GM21737 (cell line): ENCODE data around the gene IL22RA2.

ENCODE experiments used
- ATAC-seq: cut with Tn5 transposase; IDR thresholded peaks from one replicate; pipeline ENCODE4 v1.9.1; 2021; ENCODE audit warnings: mild to moderate bottlenecking, moderate library complexity; ENCODE audit not compliant: unreplicated experiment

Gene IL22RA2

DNA sequence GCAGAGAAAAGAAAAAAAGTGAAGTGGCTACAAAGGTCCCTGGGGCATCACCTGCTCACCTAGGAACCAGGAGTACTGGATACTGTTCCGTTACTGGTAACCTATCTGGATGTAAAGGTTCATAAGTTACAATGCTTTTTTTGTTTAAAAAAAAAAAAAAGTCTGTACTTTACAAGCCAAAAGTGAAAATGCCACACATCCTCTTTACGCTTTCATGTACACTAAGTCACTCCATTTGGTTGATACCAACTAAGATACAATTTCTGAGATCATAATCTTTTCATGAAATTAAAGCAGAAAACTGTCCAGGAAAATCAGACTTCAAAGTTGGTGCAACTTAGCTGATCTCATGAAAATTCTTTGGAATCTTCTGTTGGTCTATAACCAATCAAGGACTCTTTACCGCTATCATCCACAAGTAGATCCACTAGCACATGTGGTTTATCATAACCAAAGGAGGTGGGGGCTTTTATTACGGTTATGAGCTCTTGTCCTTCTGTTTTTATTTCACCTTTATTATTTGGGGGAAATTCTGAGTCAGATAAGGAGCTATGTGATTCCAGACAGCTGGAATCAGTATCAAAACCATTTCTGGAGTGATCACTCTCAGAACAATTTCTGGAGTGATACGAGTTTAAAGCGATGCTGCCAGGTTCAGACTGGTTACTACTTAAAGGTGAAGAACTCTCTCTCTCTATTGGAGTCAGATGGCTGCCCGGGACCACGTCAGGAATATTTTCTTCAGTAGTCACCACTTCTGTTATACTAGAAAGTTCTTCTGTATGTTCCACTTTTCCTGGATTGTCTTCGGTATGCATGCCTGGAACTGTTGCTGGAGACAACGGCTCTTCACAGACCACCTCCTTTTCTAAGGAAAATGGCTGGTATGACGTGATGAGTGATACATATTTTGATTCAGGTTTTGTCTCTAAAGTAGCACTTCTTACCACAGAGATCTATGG, 24.5 kb upstream of the IL22RA2 start:
- ATAC-seq, result no peak

- no peak for ATAC-seq
Observed at GRCh38 chr6:137193256-137194070, 20.0 kb upstream of the IL22RA2 start.

- ATAC-seq, result no peak
Observed at GRCh38 chr6:137192821-137193220, 19.4 kb upstream of the IL22RA2 start.

GRCh38 chr6:137191670-137192069, 18.2 kb upstream of the IL22RA2 start:
- ATAC-seq, result no peak

GRCh38 chr6:137191236-137191635, 17.8 kb upstream of the IL22RA2 start:
- ATAC-seq, result no peak

GRCh38 chr6:137190583-137191094, 17.2 kb upstream of the IL22RA2 start:
- ATAC-seq, result no peak

- ATAC-seq, result no peak
Observed at GRCh38 chr6:137188855-137189254, 15.4 kb upstream of the IL22RA2 start.

DNA sequence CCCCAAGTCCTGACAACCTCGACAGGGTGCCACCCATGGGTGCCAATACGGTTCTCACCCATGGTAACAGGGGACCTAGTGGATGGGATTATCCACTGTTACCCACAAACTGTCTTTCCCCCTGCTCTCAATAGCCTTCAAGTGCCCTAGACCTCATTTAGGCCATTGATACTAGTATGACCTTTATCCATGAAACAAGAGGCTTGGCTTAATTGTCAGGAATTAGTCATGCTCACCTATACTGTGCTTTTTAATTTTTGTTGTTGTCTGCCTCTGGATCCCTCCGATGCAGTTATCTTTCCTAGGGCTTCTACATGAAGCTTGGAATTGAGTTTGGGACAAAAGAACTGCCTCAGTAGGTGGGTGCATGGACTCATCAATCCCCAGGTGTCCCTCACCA, 11.8 kb upstream of the IL22RA2 start:
- no peak for ATAC-seq

- ATAC-seq, result no peak
Observed at GRCh38 chr6:137182654-137183073, 9.2 kb upstream of the IL22RA2 start.

DNA sequence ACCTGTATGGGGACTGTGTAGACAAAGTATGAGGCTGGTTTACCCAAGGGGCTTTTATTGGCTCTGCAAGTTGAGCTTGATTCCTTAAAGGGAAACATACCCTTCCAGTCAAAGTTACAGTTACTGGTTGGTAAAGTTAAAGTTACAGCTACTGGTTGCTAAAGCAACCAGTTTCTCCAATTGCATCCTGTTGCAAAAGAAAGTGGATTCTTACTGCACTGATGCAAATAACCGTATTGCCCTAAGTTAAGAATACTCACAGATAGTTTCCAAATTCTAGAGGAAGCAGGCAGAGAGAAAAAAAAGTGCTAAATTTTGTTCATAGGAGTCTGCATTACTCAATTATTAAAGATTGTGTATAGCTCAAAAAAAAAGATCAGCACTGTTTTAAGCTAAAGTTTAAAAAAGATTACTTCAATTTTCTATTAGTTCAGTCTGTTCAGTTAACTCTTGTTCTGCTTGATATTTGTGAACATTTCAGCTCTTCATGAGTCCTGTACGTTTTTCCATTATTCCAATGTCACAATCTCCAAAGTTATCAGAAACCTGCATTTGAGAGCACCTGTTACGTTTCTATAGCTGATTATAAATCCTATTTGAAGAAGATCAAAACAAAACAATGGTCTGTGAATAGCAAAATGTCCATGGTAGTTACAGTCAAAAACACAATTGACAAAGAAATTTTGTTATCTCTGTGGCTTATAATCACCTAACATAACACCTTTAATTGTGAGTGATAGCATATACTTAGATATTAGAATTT, 8.6 kb upstream of the IL22RA2 start:
- no peak for ATAC-seq

GRCh38 chr6:137177611-137178010, 4.2 kb upstream of the IL22RA2 start:
- ATAC-seq, result no peak

DNA sequence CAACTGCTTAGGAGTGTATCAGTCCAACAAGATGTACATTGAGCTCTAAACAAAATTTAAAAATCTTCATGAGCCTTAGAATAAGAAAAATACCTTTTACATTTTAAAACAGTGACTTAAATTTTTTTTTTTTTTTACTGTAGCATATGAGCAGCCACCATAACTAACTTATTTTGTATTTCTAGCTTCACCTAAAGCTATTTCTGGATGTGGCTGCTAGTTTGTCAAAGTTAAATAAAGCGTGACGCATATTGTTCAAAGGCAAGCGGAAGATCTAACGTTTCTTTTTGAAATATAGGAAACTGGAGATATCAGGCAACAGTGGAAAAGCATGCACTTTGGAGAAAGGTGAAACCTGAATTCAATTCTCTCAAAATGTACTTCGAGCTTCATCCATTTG, 3.3 kb upstream of the IL22RA2 start:
- no peak for ATAC-seq

GRCh38 chr6:137175868-137176245, 2.4 kb upstream of the IL22RA2 start:
- no peak for ATAC-seq

GRCh38 chr6:137175157-137175867, 1.9 kb upstream of the IL22RA2 start:
- ATAC-seq, result no peak

- ATAC-seq, result no peak
Observed at GRCh38 chr6:137172734-137173431, 561 bp downstream of the IL22RA2 start.

GRCh38 chr6:137171824-137172733, 1.4 kb downstream of the IL22RA2 start:
- no peak for ATAC-seq

GRCh38 chr6:137171053-137171374, 2.4 kb downstream of the IL22RA2 start:
- ATAC-seq, result no peak

- ATAC-seq, result no peak
Observed at GRCh38 chr6:137170266-137171052, 3.0 kb downstream of the IL22RA2 start.
